Measurements from ENCODE around the gene PDE5A.

GRCh38 chr4:119665752-119666151, 37.1 kb upstream of the PDE5A start:
- TF ChIP-seq CTCF (IDR thresholded peaks at IDR 0.05; ENCODE audit: low read depth, low read length, poor library complexity, severe bottlenecking) (no peak), EZH2phosphoT487 (IDR thresholded peaks at IDR 0.05; ENCODE audit: borderline replicate concordance, low read length) (no peak)
